ENCODE measurements around the gene SP6. TPM values are rescaled to one million over a fixed set of nuclear protein-coding genes. Genes with fewer than 3 reads are reported as not detected.

SP6 gene
- total and polyA plus RNA-seq, 2 experiments from 2014 or later = 1.3 to 1.7 TPM

DNA sequence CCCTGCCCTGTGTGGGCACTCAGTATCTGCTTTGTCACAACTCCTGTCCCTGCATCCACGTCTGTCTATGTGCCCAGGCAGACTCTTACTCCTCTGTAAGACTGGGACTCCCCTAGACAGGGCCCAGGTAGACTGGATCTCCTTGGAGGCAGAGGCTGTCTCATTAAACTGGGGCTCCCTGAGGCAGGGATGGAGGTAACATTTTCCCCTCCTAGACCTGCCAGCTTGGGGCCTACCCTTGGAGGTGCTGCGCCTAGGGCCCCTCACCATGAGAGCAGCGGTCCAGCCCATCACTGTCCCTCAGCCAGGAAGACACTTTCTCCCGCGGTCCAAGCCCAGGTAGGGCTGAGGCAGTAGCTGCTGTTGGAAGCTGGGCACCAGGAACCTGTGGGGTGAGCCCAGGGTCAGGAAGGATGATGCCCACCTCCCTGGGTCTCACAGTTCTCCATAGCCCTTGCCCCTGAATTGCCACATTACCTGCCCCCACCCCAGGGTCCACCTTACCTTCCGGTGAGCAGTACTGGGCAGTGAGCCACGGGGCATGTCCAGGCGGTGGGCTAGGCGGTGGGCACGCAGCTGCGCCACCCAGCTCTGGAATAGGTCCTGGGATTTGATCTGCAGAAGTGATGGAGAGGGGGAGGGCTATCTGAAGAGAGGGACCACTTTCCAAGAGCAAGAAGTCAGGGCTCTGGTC is 32.8 kb downstream of the SP6 start:
- H3K27ac ChIP-seq = no peak overlapping the region
- H3K9me2 ChIP-seq (replicated peaks; ENCODE audit: insufficient read depth) = no peaks in the 10 kb centered on the region
- no peaks in the 10 kb centered on the region for H3K36me3 ChIP-seq (replicated peaks; ENCODE audit: insufficient read depth, low read depth)
- no peaks in the 10 kb centered on the region for H3K27me3 ChIP-seq
- H3K4me2 ChIP-seq = no peak overlapping the region
- TF ChIP-seq, protein P1, sequence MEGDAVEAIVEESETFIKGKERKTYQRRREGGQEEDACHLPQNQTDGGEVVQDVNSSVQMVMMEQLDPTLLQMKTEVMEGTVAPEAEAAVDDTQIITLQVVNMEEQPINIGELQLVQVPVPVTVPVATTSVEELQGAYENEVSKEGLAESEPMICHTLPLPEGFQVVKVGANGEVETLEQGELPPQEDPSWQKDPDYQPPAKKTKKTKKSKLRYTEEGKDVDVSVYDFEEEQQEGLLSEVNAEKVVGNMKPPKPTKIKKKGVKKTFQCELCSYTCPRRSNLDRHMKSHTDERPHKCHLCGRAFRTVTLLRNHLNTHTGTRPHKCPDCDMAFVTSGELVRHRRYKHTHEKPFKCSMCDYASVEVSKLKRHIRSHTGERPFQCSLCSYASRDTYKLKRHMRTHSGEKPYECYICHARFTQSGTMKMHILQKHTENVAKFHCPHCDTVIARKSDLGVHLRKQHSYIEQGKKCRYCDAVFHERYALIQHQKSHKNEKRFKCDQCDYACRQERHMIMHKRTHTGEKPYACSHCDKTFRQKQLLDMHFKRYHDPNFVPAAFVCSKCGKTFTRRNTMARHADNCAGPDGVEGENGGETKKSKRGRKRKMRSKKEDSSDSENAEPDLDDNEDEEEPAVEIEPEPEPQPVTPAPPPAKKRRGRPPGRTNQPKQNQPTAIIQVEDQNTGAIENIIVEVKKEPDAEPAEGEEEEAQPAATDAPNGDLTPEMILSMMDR (IDR thresholded peaks at IDR 0.05; ENCODE audit: poor library complexity) = no peak
- TF ChIP-seq EZH2phosphoT487 (IDR thresholded peaks at IDR 0.05; ENCODE audit: low read depth, severe bottlenecking, unreplicated experiment) (no peak), EZH2 (IDR thresholded peaks at IDR 0.05; ENCODE audit: borderline replicate concordance) (no peak)
- no peak overlapping the region for H3K4me3 ChIP-seq
- H3K4me1 ChIP-seq (ENCODE audit: insufficient read depth) = peaks cover 9% of the 10 kb centered on the region
- H3K79me2 ChIP-seq = peaks cover 5% of the 10 kb centered on the region
- no peak overlapping the region for H2AFZ ChIP-seq
- 97% methylated on average over 11 of the region's 11 CpGs for WGBS (ENCODE audit: low lambda C conversion rate, missing lambda C conversion rate)
- H3K9me3 ChIP-seq (ENCODE audit: low read depth) = no peaks in the 10 kb centered on the region
- no peak for DNase-seq (ENCODE audit: low spot score)
- H4K20me1 ChIP-seq (ENCODE audit: insufficient read depth, poor library complexity, severe bottlenecking) = no peaks in the 10 kb centered on the region

DNA sequence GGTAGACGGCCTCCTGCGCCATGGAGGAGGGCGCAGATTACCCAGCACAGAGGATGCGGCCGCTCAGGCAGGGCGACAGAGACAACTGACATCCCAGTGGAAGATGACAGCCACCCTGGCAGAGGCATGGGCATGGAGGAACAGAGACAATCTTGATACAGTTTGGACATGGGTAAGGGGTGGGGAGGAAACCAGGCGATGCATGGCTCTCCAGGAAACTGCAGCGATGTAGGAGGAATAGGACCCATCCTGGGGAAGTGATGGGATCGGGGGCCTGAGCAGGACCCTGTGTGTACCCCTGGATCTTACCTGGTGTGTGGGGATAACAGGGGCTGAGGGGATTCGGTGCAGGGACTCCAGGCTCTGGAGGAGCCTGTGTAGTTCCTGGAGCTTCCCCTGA is 34.0 kb downstream of the SP6 start:
- H3K27me3 ChIP-seq = no peaks in the 10 kb centered on the region
- no peaks in the 10 kb centered on the region for H3K9me3 ChIP-seq (ENCODE audit: low read depth)
- no peak overlapping the region for H2AFZ ChIP-seq
- no peak overlapping the region for H3K27ac ChIP-seq
- TF ChIP-seq, protein P1 (IDR thresholded peaks at IDR 0.05; ENCODE audit: poor library complexity) = no peak
- no peak for TF ChIP-seq EZH2phosphoT487 (IDR thresholded peaks at IDR 0.05; ENCODE audit: low read depth, severe bottlenecking, unreplicated experiment)
- no peak for TF ChIP-seq EZH2 (IDR thresholded peaks at IDR 0.05; ENCODE audit: borderline replicate concordance)
- no peak overlapping the region for H3K4me2 ChIP-seq
- no peaks in the 10 kb centered on the region for H3K36me3 ChIP-seq (replicated peaks; ENCODE audit: insufficient read depth, low read depth)
- H3K9me2 ChIP-seq (replicated peaks; ENCODE audit: insufficient read depth) = no peaks in the 10 kb centered on the region
- WGBS (ENCODE audit: low lambda C conversion rate, missing lambda C conversion rate) = 98% methylated on average over 10 of the region's 10 CpGs
- no peak for DNase-seq (ENCODE audit: low spot score)
- no peak overlapping the region for H3K4me3 ChIP-seq
- H3K4me1 ChIP-seq (ENCODE audit: insufficient read depth) = peaks cover 9% of the 10 kb centered on the region
- H4K20me1 ChIP-seq (ENCODE audit: insufficient read depth, poor library complexity, severe bottlenecking) = no peaks in the 10 kb centered on the region
- H3K79me2 ChIP-seq = peaks cover 5% of the 10 kb centered on the region

DNA sequence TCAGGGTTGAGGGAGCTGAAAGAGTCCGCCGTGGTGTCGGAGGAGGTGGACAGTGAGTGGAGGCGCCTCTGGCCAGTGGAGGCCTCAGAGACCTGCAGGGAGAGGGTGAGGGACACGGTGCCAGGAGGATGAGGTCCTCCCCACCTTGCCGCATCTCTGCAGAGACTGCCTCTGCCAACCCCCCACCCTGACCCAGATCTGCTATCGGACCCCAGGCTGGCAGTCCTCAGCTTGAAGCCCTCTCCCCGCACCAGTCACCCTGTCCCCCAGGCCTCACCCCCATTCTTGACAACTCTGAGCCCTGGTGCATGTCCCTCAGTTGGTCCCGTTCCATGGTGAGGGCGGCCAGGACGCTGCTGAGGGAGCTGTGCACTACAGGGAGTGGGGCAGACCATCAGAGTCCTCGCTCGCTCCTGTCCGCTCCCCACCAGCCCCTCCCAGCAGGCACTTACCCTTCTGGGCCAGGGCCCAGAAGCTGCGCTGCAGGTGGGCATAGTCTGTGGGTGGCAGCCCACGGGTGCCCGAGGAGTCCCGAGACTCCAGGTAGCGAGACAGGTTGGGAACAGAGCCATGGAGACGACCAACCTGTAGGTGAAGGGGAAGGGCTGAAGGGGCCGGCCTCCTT is 34.7 kb downstream of the SP6 start:
- Histone ChIP-seq H4K20me1 (ENCODE audit: insufficient read depth, poor library complexity, severe bottlenecking) (no peaks in the 10 kb centered on the region), H3K4me2 (no peak overlapping the region), H3K79me2 (peaks cover 4% of the 10 kb centered on the region), H3K27ac (no peak overlapping the region), H3K9me2 (replicated peaks; ENCODE audit: insufficient read depth) (no peaks in the 10 kb centered on the region), H3K4me1 (ENCODE audit: insufficient read depth) (peaks cover 10% of the 10 kb centered on the region), H2AFZ (no peak overlapping the region), H3K27me3 (no peaks in the 10 kb centered on the region), H3K4me3 (no peak overlapping the region), H3K36me3 (replicated peaks; ENCODE audit: insufficient read depth, low read depth) (no peaks in the 10 kb centered on the region), H3K9me3 (ENCODE audit: low read depth) (no peaks in the 10 kb centered on the region)
- TF ChIP-seq, protein P1 (IDR thresholded peaks at IDR 0.05; ENCODE audit: poor library complexity) = no peak
- TF ChIP-seq EZH2 (IDR thresholded peaks at IDR 0.05; ENCODE audit: borderline replicate concordance) = no peak
- WGBS (ENCODE audit: low lambda C conversion rate, missing lambda C conversion rate) = 96% methylated on average over 20 of the region's 21 CpGs
- DNase-seq (ENCODE audit: low spot score) = no peak

Measured in hepatocyte (in vitro differentiated cells).